PC-9 (cell line): ENCODE data around the gene SHANK2.

ENCODE experiments used
- EZH2 ChIP-seq: fragments of 200-600 bp; sonication (generic); IDR thresholded peaks from 2 replicates; pipeline ENCODE4 v1.8.0; 2017; ENCODE audit warnings: antibody characterized with exemption, low read depth
- TF ChIP-seq, protein P1 (sequence below): fragments of 200-600 bp; sonication (generic); conservative IDR thresholded peaks from 2 replicates; pipeline ENCODE4 v1.6.1; 2017; ENCODE audit warnings: mixed run types, antibody characterized with exemption, mild to moderate bottlenecking, moderate library complexity

DNA sequence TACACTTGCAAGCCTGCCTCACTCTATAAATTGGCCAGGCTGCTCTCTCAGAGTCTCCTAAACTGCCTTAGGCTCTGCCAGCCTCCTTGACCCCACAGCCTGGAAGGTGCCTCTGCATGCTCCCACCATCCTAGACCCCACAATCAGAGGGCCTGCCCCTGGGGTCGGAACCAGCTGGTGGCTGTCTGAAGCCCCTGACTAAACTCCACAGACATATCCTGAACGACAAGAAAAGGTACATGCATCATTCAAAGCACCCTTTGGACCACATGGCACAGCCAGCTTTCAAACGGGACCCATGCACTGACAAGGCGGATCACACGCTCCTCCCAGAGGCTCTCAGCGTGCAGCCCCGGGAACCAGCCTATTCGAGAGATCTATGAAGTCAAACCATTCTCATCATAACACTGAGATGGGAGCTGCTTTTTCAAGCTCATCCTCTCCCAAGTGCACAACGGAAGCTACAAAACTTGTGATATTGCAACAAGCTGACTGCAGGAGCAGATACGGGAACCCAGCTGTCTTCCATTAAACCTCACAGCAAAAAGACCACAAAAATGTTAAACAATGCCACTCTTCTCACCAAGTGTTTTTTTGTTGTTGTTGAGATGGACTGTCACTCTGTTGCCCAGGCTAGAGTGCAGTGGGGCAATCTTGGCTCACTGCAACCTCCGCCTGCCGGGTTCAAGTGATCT, 8.1 kb downstream of the SHANK2 start:
- TF ChIP-seq, protein P1, sequence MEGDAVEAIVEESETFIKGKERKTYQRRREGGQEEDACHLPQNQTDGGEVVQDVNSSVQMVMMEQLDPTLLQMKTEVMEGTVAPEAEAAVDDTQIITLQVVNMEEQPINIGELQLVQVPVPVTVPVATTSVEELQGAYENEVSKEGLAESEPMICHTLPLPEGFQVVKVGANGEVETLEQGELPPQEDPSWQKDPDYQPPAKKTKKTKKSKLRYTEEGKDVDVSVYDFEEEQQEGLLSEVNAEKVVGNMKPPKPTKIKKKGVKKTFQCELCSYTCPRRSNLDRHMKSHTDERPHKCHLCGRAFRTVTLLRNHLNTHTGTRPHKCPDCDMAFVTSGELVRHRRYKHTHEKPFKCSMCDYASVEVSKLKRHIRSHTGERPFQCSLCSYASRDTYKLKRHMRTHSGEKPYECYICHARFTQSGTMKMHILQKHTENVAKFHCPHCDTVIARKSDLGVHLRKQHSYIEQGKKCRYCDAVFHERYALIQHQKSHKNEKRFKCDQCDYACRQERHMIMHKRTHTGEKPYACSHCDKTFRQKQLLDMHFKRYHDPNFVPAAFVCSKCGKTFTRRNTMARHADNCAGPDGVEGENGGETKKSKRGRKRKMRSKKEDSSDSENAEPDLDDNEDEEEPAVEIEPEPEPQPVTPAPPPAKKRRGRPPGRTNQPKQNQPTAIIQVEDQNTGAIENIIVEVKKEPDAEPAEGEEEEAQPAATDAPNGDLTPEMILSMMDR = no peak
- no peak for TF ChIP-seq EZH2
